ENCODE data around the gene ARID1B. TPM values are rescaled to one million over a fixed set of nuclear protein-coding genes. Genes with fewer than 3 reads are reported as not detected.

The ARID1B gene
- total RNA-seq, 4 donors from 2014 or later: 87.1 to 194 (median 115) TPM

DNA sequence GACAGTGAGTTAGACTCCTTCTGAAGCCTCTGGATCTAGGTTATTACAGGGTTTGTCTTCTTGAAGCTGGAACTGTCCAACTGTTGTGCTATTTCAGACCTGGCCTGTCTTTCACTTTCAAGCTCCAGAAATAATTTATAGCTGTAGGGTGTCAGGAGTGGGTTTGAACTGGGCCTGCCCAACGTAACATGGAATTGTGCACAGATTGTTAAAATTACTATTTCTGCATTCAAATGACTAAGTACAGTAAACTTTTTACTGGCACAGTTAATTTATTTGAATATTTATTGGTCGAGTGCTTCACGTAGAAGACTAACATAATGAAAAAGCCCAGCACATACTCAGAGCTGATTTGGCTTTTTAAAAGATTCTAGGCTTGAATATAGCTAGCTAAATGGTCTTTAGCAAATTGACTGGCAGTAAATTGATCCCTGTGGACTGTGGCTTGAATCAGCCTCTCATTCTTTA lies 74.3 kb downstream of the ARID1B start:
- peaks cover 30 to 58% (median 37%) of the 10 kb centered on the region in 4 donors for H3K4me1 ChIP-seq
- no peaks in the 10 kb centered on the region for H3K36me3 ChIP-seq
- H3K27me3 ChIP-seq: no peaks in the 10 kb centered on the region
- H3K4me3 ChIP-seq: no peak overlapping the region
- no peaks in the 10 kb centered on the region for H3K9me3 ChIP-seq
- in situ Hi-C loops (cut with MboI; ENCODE audit: low pct_ligation_motif_present in 1 of 4, low pct_unique_long_range_greater_than_20kb in 1 of 4, low sequenced_read_pairs in 3 of 4) (no loop called here), intact Hi-C loops (cut with DNase I; ENCODE audit: low total_unique reads) (no loop called here)
- DNase-seq: no peak
- H3K27ac ChIP-seq: peak overlapping the region in 1 of 4 donors; percentile 36
- TF ChIP-seq POLR2A (IDR thresholded peaks at IDR 0.05) (no peak), POLR2AphosphoS5 (IDR thresholded peaks at IDR 0.05) (no peak)
- 45 to 86% methylated on average over 3 of the region's 3 CpGs for WGBS, 2 donors (ENCODE audit: low coverage in 1 of 2)

DNA sequence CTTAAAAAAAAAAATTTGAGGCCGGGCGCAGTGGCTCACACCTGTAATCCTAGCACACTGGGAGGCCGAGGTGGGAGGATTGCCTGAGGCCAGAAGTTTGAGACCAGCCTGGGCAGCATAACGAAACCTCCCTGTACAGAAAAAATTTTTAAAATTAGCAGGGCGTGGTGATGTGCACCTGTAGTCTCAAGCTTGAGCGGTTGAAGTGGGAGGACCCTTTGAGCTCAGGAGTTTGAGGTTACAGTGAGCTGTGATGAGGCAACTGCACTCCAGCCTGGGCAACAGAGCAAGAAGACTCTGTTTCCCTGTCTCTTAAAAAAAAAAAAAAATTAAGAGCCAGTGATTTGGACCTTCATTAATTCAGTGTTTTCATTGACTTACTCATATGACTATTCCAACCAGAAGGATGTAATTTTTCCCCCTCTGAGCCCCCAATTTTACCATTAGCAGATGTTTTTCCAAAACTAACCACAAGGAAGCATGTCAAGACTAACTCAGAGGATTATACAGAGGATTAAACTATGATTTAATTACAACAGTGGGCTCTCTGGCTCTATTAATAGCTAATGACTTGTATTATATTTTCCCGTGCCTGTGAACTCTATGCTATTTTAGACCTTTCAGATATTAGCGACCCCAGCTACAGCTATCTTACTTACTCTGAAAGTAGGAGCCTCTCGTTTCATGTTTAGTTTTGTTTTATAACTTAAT lies 75.1 kb downstream of the ARID1B start:
- intact Hi-C loops (cut with DNase I; ENCODE audit: low total_unique reads): no loop called here
- no peak for DNase-seq
- in situ Hi-C loops (cut with MboI; ENCODE audit: low pct_ligation_motif_present in 1 of 4, low pct_unique_long_range_greater_than_20kb in 1 of 4, low sequenced_read_pairs in 3 of 4): no loop called here
- Histone ChIP-seq H3K4me3 (no peak overlapping the region), H3K27ac (peak overlapping the region in 1 of 4 donors; percentile 36), H3K4me1 (peaks cover 25 to 56% (median 33%) of the 10 kb centered on the region in 4 donors), H3K27me3 (no peaks in the 10 kb centered on the region), H3K9me3 (no peaks in the 10 kb centered on the region), H3K36me3 (no peaks in the 10 kb centered on the region)
- 73 to 77% methylated on average over 6 to 9 of the region's 9 CpGs for WGBS, 2 donors (ENCODE audit: low coverage in 1 of 2)
- TF ChIP-seq, protein P1, sequence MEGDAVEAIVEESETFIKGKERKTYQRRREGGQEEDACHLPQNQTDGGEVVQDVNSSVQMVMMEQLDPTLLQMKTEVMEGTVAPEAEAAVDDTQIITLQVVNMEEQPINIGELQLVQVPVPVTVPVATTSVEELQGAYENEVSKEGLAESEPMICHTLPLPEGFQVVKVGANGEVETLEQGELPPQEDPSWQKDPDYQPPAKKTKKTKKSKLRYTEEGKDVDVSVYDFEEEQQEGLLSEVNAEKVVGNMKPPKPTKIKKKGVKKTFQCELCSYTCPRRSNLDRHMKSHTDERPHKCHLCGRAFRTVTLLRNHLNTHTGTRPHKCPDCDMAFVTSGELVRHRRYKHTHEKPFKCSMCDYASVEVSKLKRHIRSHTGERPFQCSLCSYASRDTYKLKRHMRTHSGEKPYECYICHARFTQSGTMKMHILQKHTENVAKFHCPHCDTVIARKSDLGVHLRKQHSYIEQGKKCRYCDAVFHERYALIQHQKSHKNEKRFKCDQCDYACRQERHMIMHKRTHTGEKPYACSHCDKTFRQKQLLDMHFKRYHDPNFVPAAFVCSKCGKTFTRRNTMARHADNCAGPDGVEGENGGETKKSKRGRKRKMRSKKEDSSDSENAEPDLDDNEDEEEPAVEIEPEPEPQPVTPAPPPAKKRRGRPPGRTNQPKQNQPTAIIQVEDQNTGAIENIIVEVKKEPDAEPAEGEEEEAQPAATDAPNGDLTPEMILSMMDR (IDR thresholded peaks at IDR 0.05): no peak
- TF ChIP-seq EP300 (IDR thresholded peaks at IDR 0.05; ENCODE audit: low read depth) (no peak), POLR2A (IDR thresholded peaks at IDR 0.05) (no peak), POLR2AphosphoS5 (IDR thresholded peaks at IDR 0.05) (no peak)

DNA sequence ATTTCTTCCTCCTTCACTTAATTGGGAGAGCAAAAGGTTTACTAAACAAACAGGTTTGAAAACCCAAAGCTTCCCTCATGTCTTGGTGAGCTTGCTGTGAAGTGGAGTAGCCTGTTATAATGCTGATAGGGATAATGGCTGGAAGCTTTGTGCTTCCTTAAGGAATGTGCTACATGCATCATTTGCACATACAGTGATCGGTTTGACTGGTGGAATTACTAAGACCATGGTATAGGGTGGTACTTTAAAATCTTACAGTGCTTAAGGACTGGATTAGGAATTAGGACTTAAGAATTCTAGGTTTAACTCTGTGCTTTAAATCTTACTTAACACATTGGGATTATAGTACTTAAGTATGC lies 75.7 kb downstream of the ARID1B start:
- WGBS, 2 donors (ENCODE audit: low coverage in 1 of 2): 83 to 100% methylated on average over 1 of the region's 1 CpG
- in situ Hi-C loops (cut with MboI; ENCODE audit: low pct_ligation_motif_present in 1 of 4, low pct_unique_long_range_greater_than_20kb in 1 of 4, low sequenced_read_pairs in 3 of 4): no loop called here
- H3K4me3 ChIP-seq: no peak overlapping the region

DNA sequence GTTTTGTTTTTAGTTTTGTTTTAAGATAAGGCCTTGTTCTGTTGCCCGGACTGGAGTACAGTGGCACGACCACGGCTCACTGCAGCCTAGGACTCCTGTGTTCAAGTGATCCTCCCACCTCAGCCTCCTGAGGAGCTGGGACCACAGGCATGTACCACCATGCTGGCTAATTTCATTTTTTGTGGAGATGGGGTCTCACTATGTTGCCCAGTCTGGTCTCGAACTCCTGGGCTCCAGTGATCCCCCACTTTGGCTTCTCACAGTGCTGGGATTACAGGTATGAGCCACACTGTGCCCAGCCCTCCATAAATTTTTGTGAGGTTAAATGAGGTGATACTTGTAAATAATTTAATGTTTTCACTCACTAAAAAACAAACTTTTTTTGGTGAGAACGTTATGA lies 76.6 kb downstream of the ARID1B start:
- WGBS, 2 donors (ENCODE audit: low coverage in 1 of 2): 67 to 93% methylated on average over 1 to 5 of the region's 5 CpGs
- in situ Hi-C loops (cut with MboI; ENCODE audit: low pct_ligation_motif_present in 1 of 4, low pct_unique_long_range_greater_than_20kb in 1 of 4, low sequenced_read_pairs in 3 of 4): no loop called here
- no peaks in the 10 kb centered on the region for H3K27me3 ChIP-seq
- no peak overlapping the region for H3K4me3 ChIP-seq
- no peaks in the 10 kb centered on the region for H3K9me3 ChIP-seq
- TF ChIP-seq, protein P1 (IDR thresholded peaks at IDR 0.05): no peak
- TF ChIP-seq POLR2AphosphoS5 (IDR thresholded peaks at IDR 0.05) (no peak), EP300 (IDR thresholded peaks at IDR 0.05; ENCODE audit: low read depth) (no peak), POLR2A (IDR thresholded peaks at IDR 0.05) (no peak)
- intact Hi-C loops (cut with DNase I; ENCODE audit: low total_unique reads): no loop called here
- peaks cover 13 to 41% (median 26%) of the 10 kb centered on the region in 4 donors for H3K4me1 ChIP-seq
- no peaks in the 10 kb centered on the region for H3K36me3 ChIP-seq
- DNase-seq: no peak
- H3K27ac ChIP-seq: no peak overlapping the region

More for the DNA sequence above, 75.7 kb downstream of the ARID1B start:
- Histone ChIP-seq H3K36me3 (no peaks in the 10 kb centered on the region), H3K9me3 (no peaks in the 10 kb centered on the region), H3K27me3 (no peaks in the 10 kb centered on the region), H3K27ac (no peak overlapping the region), H3K4me1 (peaks cover 22 to 50% (median 31%) of the 10 kb centered on the region in 4 donors)
- intact Hi-C loops (cut with DNase I; ENCODE audit: low total_unique reads): no loop called here
- TF ChIP-seq EP300 (IDR thresholded peaks at IDR 0.05; ENCODE audit: low read depth) (no peak), POLR2A (IDR thresholded peaks at IDR 0.05) (no peak), POLR2AphosphoS5 (IDR thresholded peaks at IDR 0.05) (no peak)
- TF ChIP-seq, protein P1 (IDR thresholded peaks at IDR 0.05): no peak
- no peak for DNase-seq

Measured in transverse colon (tissue), 4 donors.